ENCODE results near the gene FYB2.

Gene FYB2

DNA sequence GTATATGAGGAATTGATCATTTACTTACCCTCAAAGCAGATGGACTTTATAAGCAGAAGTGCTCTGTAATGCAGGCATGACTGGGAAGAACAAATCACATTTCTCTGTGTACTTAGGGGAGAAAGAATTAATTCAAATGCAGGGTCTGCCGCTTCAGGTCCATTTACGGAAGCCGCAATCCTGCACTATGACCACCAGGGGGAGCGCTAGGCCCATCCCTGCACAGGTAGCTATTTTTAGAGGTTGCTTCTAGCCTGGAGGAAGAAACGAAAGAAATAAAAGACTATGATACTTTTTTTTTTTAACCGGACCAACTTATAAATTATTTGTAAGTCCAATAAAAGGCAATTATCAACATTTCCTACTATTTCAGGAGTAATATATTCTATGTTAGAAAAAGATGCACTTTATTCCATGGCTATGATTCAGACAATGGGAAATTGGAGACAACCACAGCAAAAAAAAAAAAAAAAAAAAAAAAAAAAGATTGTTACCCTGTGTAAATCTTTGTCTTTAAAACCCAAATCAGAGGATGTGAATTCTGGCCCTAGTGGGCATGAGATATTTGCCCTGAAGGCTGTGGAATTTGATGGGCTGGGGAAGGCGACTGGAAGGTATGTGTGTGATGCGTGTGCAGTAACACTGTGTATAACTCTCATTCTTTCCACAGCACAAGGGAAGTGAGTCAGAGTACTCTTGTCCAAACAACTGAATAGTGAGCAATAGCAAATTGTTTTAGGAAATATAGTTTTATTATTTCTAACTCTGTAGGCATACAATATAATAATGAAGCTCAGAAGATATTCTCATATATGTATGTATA lies 12.9 kb upstream of the FYB2 start:
- DNase-seq = peak; percentile 87

DNA sequence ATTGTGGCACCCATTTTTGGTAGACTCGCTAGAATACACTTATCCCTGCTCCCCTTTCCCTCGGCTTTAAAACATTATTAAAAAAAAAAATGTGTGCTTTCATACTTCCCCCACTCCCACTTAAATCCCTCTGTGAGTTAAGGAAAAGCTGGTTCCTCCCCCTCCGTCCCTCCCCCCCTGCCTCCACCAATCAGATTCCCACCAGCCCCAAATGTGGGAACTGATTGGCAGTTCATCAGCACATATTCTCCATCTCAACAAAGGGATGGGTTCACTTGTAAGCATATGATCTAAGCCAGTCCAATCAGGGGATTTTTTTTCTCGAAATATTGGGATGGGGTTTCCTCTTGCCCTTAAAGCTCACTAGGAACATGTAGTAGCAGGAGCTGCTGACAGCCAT lies 10.8 kb upstream of the FYB2 start:
- DNase-seq = no peak

DNA sequence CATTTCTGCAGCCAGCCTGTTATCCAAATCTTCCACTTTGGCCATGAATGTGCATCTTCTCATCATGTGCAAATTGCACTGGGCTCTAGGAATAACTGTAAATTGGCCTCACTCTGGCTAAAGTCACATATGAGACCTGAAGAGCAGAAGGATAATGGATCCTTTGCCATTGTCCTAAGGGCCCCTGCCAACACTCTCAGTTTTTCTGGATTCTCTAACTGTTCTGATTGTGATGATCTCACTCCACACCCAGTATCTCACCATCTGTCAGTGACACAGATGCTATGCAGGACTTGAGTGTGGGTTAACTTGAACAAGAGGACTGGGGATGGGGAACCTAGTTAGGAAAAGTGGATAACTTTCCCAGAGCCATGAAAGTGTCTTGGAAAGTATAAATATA lies 8.5 kb upstream of the FYB2 start:
- peak; percentile 49 for DNase-seq

DNA sequence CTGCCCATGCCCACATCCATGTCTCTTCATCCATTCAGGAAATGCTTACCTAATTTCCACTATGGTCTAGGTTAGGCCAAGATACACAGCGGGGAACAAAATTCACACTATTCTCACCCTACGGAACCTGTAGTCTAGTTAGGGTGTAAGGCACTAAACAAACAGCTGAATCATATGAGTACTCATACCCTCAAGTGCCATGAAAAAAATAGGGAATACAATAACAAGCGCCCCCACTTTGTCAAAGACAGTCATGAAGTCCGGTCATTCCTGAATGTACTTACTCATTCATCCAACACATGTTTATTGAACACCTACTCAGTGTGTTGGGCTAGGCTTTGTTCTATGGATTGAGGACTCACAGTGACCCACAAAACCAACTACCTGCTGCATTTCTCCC lies 6.2 kb upstream of the FYB2 start:
- DNase-seq = peak; percentile 95

DNA sequence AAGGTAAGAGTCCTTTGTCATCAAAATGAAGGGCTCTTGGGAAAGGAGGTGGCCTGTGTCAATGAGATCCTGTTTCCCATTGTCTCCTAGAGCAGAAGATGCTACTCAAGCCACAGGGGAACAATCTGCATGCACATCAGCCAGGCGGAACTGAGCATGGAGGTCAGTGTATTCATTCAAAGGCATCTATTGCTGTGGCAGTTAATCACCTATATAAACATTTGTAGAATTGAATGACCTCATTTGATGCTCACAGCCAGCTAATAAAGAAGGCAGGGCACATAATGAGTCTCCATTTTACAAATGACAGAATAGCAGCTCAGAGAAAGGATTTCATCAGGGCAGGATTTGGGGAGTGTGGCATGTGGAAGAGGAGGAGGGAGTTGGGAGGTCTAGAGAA lies 5.7 kb upstream of the FYB2 start:
- peak; percentile 97 for DNase-seq

DNA sequence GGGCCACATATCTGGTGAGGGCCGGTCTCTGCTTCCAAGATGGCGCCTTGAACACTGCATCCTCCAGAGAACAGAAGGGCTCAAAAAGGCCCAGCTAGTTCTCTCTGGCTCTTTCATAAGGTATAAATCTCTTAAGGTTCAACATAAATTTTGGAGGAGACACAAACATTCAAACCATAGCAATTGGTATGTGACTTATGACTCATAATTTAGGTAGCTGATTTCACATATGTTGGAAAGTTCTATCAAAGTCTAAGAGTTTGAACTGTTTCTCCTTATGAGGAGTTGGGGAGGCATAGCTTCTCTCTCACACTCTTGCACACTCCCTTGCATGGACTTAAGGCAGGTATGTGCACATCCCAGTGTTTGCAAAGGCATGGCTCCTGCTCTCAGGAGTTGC lies 5.1 kb upstream of the FYB2 start:
- no peak for DNase-seq

DNA sequence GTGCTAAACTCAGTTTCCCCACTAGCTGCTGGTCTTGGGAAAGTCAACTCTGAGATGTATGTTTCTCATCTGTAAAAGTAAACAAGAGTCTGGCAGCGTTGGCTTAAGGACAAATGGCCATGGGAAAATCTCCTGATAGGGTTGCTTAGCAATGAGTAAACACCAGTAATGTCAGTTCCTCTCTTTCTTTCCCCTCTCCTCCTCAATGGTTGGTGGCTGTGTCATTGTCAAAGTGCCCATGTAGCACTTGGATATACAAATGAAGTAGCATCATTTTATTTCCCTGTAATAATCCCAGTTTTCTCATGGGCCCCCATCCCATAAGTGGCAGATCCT lies 2.2 kb upstream of the FYB2 start:
- DNase-seq = peak; percentile 84

DNA sequence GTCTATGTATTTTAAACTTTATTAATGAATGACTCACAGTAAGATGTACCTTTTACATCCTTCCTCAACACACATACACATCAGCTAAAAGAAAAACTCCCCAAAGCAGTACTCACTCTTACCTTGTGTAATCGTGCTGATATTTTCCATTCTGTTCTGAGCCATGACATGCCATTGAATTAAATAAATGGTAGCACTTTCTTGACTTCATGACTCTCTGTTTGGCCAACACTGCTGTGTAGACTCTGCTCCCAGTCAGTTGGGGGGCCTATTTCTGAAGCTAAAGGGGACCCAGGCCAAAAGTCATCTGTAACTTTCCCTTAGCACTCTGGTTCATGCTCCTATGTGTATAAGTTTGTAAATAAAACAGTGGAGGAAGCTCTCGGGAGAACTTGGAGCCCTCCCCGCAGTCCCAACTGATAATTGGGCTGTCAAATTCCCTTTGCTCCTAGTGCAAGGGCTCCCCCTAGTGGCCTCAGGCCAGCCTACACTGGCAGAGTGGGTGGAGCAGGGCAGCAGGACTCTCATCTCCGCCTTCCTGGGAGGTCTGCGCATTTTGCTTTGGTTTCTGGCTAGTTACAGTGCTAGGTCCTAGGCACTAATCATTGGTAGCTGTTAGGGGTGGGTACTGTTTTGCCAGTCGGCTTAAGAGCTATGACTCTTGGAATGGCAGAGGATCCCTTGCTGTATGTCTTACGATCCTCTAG lies 1.7 kb upstream of the FYB2 start:
- DNase-seq = peak; percentile 96

DNA sequence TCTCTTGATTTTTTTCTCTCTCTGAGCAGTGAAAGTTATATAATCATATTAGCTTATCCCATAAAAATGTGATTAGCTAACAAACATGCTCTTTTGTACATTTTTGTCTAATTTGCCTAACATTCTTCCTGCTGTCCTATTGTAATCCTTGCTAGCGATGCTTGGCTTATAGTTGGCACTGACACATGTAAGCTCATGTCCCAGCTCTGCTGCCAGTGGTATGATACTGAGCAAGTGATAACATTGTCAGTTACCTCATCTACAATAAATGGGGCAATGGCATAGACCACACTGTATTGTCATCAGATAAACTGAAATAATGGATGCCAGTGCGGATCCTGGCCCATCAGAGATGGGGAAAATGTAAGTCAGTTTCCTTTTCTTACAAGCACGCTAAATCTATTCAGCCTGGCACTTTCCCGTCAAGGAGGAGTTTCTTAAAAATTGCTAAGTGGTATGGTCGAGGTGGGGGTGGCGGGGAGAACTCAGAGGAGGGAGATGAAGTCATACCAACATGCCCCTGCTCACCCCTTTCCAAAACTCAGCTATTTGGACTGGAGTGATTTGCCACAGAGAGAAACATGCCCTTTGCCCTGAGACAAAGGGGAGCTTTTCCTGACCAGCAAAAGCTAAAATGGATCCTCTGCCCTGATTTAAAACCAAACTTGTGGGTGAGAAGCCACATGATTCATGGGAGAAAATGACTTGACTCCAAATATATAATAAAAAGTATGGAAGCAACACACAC lies 1.3 kb downstream of the FYB2 start:
- peak; percentile 51 for DNase-seq

DNA sequence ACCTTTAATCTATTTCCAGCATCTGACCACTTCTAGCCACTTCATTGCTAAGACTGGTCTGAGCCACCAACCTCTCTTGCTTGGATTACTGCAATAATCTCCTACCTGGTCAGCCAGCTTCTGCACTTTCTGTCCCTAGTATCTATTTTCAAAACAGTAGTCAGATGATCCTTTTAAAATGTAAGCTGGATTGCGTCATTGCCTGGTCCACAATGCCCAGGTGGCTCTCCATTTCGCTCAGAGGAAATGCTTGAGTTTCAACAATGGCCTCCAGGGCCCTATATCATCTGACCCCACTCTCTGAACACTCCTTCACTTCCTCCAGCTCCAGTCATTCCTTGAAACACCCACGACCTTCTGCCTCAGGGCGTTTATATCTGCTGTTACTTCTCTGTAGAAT lies 2.3 kb downstream of the FYB2 start:
- DNase-seq = peak; percentile 97

DNA sequence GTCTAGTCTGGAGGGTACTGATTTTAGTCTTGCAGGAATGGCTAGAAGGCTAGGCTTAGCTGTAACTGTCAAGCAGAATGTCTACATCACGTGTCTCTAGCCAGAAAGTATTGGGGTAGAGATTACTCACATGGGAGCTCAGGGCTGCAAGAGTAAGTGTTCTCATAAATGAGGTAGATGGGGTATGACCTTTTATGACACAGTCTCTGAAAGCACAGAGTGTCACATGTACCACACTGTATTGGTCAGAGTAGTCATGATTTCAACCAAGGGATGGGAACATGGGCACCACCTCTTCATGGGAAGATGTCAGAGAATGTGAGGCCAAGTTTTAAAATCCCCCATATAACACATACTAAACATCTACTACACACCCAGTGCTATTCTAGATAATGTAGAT lies 2.9 kb downstream of the FYB2 start:
- DNase-seq = peak; percentile 53

DNA sequence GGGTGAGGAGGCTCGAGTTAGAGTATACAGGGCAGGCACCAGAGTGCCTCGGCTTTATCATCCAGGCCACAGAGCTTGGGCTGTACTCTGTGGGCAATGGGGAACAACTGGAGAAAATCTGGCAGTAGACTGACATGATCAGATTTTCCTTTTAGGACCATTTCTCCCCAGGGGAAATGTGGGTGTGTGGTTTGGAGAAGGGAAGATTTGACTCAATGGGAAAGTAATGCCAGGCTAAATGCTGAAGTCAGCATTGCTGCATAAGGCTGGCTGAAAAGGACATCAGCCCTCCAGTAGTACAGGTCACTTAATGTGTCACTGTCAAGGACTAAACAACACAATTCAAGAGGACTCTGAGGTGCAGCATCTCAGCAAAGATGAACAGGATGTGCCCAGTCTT lies 5.0 kb downstream of the FYB2 start:
- DNase-seq = peak; percentile 24

DNA sequence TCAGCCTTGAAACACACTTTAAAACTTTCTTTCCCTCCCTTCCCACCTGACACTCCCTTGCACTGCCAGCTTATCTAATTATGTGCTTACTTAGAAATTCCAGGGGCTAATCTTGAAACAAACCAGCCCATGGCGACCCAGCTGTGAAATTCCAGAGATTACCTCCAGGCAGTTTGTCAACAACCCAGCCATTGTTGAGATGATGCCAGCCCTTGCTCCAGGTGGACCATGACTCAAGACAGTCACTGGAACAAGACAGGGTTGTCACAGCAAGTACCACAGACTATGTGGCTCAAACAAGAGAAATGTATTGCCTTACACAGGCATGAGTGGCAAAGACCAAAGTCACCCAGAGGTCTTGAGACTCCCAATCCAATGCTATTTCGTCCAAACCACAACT lies 7.9 kb downstream of the FYB2 start:
- peak; percentile 62 for DNase-seq

DNA sequence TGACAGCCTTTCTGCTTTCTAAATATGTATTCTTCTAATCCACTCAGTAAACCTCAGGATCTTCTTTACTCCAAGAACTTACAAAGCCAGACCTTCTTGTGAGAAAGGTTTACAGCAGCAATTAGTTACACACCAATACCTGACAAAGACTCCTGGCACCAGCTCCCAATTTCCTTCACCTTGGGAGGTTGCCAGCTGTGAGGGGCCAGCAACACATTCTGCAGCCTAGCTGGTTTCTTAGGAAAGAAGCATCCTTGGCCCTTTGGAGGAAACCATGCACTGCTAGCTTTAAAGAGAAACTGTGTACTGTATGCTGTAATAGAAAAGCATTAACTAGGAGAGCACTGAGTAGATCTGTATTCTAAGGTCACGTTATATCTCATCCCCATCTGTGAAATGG lies 10.8 kb downstream of the FYB2 start:
- DNase-seq = no peak

DNA sequence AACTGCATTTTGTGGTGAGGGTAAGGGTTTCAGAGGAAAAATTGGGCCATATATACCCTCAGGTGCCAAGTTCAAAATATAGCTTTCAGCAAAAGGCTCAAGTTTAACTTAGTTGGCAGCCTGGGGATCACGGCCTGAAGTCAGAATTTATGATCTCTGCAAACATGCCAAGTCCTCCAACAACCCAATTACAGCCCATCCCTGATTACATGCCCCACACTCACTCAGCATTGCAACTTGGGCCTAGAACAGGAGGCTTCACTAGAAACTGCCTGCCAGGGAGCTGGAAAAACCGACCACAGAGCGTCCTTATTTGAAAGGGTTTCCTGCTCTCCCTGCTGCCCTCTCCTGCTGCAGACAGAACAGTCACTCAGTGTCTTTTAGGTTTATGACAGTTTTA lies 12.4 kb downstream of the FYB2 start:
- no peak for DNase-seq

DNA sequence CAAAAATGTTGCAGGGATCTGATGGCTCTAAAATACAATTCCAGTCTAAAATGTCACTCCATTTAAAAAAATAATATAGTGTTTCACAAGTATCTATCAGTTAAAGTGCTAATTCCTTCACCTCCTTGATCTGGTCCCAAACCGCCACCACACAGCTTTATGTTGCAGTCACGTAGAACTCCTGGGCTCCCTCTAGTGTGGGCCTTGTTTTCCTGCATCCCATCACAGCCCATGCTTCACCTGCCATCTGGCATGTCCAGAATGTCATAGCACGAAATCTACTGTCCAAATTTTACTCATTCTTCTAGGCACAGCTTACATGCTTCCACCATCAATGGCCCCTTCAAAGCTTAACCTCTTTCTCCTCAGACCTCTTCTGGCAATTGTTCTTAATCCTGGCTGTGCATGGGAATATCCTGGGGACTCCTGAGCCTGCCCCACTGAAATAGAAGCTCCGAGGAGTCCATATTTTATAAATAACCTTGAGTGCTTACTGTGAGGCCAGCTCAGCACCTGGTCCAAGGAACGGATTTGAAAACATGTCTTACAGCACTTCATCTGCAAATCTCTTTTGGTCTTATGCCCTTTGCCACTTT lies 15.5 kb downstream of the FYB2 start:
- peak; percentile 89 for DNase-seq

DNA sequence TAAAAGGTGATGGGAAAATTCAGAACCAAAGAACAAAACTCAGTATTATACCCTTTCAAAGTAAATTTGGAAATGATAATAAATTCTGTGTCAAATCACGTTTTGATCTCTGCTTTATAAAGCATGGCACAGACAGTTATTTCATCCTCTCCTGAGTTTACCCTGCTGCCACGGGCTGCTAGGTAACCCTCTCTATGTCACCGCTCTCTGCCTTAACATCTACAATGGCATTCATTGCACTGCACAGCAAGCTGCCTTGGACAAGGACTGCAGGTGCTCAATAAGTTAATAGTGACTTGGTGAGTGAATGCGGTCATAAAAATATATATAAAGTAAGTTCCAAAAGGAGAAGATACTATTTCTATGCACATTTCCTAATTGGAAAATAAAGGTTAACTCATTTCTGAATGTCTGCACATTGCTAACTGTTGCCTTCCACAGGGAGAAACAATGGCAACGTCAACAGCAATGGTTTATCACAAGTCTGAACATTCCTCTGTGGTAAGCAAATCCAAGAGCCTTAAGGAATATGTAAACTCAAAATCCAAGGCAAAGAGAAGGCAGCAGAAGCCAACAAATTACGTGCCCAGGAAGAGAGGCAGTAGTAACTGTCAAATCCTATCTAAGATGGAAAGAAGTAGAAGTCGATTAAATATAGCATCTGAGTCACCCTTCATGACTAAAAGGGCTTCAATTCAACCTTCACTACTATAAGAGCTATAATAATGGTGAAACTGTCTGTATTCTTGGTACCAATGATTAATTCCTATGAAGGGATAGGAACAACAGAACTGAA lies 19.4 kb downstream of the FYB2 start:
- no peak for DNase-seq

DNA sequence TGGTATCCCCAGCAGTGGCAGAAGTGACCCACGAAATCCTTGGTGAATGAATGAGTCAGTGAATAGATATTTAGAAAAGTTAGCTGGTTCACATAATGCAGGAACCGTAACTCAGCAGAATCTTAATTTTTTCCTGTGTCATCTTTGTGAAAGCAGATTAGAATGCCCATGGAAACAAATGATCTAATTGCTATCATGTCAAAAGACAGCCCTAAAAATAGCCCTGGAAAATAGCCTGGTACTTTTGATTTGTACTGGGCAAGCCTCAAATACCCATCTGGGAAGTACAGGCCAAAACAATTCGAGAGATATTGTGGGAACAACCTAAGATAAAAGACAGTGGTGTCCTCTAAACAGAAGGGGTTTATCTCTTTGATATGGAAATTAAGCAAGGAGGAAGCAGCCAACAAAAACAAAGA lies 21.1 kb downstream of the FYB2 start:
- no peak for DNase-seq

DNA sequence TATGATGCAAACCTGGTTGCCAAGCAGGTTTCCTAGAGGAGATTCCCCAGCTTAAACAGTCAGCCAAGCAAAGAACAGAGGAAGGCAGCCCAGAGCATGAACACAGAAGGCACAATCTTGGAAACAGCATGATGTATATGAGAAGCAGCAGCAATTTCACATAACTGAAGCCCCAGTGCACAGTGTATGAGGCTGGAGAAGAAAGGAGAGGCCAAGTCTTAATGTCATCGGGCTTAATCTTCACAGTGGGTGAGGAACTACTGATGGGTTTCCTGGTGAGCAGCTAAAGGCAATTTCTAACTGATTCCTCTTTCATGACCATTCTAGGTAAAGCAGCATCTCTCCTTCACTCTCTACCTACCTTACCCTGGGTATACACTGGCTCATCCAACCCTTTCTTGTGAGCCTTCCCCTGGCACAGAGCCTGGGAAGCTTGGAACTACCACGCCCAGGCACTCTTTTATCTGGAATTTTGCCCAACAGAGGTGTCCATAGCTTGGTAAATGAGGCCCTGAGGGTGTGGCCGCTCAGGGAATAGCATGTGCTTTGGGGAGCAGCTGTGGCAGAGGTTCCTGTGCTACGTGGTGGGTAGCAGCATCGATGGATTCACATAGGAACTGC lies 22.0 kb downstream of the FYB2 start:
- no peak for DNase-seq

DNA sequence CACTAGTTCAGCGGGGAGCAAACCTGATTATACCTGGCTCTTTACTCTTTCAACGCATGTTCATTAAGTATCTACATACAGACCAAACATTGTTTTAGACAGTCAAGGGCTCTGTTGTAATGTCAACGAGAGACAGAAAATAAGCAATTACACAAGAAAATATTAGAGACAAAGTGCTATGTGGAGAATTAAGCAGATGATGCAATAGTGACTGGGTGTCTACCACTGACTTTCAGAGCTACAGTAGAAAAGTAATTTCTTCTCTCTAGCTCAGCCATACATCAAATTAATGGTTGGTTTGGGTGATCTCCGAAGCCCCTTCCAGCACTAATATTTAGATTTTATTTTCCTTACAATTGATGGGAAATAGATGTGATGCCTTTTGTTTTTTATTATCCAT lies 23.3 kb downstream of the FYB2 start:
- DNase-seq = no peak

DNA sequence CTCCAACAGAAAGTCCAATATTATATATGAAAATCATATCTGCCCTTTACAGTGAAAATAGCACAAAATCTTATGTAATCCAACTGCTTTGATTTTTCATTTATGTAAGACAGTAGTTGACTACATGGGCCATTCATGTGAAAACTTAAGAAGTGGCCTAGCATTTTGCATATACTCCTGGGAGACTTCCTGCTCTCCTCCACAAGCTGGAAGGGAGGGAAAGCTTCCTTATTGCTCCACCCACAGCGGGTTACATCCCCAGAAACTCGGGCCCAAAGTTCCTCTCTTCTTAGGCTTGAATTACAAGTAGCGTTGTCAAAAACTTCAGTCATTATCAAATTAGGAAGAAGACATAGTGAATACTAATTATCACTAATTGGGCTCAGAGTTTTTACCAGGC lies 29.2 kb downstream of the FYB2 start:
- DNase-seq = no peak

DNA sequence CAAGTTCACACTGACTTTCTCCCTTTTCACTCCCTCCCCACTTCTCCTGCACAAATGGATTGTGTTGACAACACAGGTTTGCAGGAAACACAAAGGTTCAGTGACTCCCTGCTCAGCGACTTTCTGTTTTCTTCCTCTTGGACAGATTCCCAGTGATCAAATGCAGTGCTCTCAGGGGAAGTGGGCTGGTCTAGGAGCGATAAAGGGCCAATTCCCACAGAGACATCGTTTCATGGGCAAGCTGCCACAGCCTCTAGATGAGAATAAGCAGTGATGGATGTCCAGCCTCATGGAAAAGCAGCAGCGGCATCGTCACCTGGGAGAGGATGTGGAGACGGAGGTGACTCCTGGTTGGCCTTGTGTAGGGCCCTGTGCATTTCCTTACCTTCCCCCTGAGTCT lies 30.6 kb downstream of the FYB2 start:
- peak; percentile 88 for DNase-seq
